Neuronal stem cell (in vitro differentiated cells): ENCODE measurements around the gene GPR108.
A peak's percentile ranks its signal among the peaks of the same experiment; 100 is the strongest.

Experiments
- DNase-seq: peaks from one replicate; pipeline ENCODE4 v3.0.0-alpha.2; 2013; ENCODE audit warnings: low spot score
- H2AFZ ChIP-seq: one replicate; pipeline ENCODE4 v1.6.1; 2013; ENCODE audit warnings: mild to moderate bottlenecking, low read length, inconsistent platforms
- H2AK5ac ChIP-seq: 2 replicates; pipeline ENCODE4 v1.6.1; 2013; ENCODE audit warnings: low read depth, mild to moderate bottlenecking, inconsistent platforms, low read length, moderate library complexity, mixed read lengths
- H2BK120ac ChIP-seq: 2 replicates; pipeline ENCODE4 v1.6.1; 2013; ENCODE audit warnings: low read depth, mild to moderate bottlenecking, inconsistent platforms, low read length, moderate library complexity, mixed read lengths
- H2BK12ac ChIP-seq: one replicate; pipeline ENCODE4 v1.6.1; 2013; ENCODE audit warnings: low read length, inconsistent platforms
- H2BK15ac ChIP-seq: 2 replicates; pipeline ENCODE4 v1.6.1; 2013; ENCODE audit warnings: mild to moderate bottlenecking, low read length, inconsistent platforms, mixed read lengths
- H2BK5ac ChIP-seq: one replicate; pipeline ENCODE4 v1.6.1; 2013; ENCODE audit warnings: inconsistent platforms, mild to moderate bottlenecking, low read length, moderate library complexity
- H3K14ac ChIP-seq: one replicate; pipeline ENCODE4 v1.6.1; 2013; ENCODE audit warnings: low read length, inconsistent platforms
- H3K18ac ChIP-seq: 2 replicates; pipeline ENCODE4 v1.6.1; 2013; ENCODE audit warnings: low read length, inconsistent platforms
- H3K23ac ChIP-seq: 2 replicates; pipeline ENCODE4 v1.6.1; 2013; ENCODE audit warnings: low read depth, mild to moderate bottlenecking, mixed read lengths, low read length, inconsistent platforms; ENCODE audit not compliant: poor library complexity
- H3K27ac ChIP-seq: replicated peaks from 3 replicates; pipeline ENCODE4 v1.5.1; 2013; ENCODE audit warnings: low read length, inconsistent platforms
- H3K27me3 ChIP-seq, 3 experiments: 2 replicates each; pipeline ENCODE4 v1.6.1; 2013; ENCODE audit warnings: low read length in 3 of 3, mild to moderate bottlenecking in 2 of 3, inconsistent platforms in 1 of 3, low read depth in 1 of 3, mixed read lengths in 1 of 3, moderate library complexity in 1 of 3; ENCODE audit not compliant: control insufficient read depth in 3 of 3, insufficient read depth in 3 of 3
- H3K36me3 ChIP-seq, 2 donors: replicated peaks in 1 of 2; 2 replicates each; pipeline ENCODE4 v1.6.1; 2013; ENCODE audit warnings: low read length in 2 of 2; ENCODE audit not compliant: control insufficient read depth in 2 of 2, insufficient read depth in 2 of 2
- H3K4ac ChIP-seq: 2 replicates; pipeline ENCODE4 v1.6.1; 2013; ENCODE audit warnings: inconsistent platforms, mild to moderate bottlenecking, low read length, moderate library complexity
- H3K4me1 ChIP-seq, 2 donors: 1 replicate in 1 of 2; 2 replicates in 1 of 2; pipeline ENCODE4 v1.6.1; 2013; ENCODE audit warnings: low read length in 2 of 2, low read depth in 1 of 2; ENCODE audit not compliant: control insufficient read depth in 2 of 2, insufficient read depth in 1 of 2
- H3K4me2 ChIP-seq: one replicate; pipeline ENCODE4 v1.6.1; 2013; ENCODE audit warnings: mild to moderate bottlenecking, low read length, inconsistent platforms; ENCODE audit not compliant: insufficient read depth, poor library complexity, severe bottlenecking
- H3K4me3 ChIP-seq, 2 donors: 2 replicates each; pipeline ENCODE4 v1.5.1; 2013; ENCODE audit warnings: low read length in 2 of 2, mild to moderate bottlenecking in 2 of 2, inconsistent platforms in 1 of 2, moderate library complexity in 1 of 2
- H3K79me1 ChIP-seq: one replicate; pipeline ENCODE4 v1.6.1; 2013; ENCODE audit warnings: low read depth, mild to moderate bottlenecking, inconsistent platforms, low read length, moderate library complexity
- H3K9ac ChIP-seq: one replicate; pipeline ENCODE4 v1.6.1; 2013; ENCODE audit warnings: mild to moderate bottlenecking, low read depth, low read length, inconsistent platforms; ENCODE audit not compliant: poor library complexity
- H3K9me3 ChIP-seq, 2 donors: replicated peaks in 1 of 2; 2 replicates each; pipeline versions ENCODE3 to v1.6.1; 2013; ENCODE audit warnings: low read length in 2 of 2, mild to moderate bottlenecking in 2 of 2, inconsistent platforms in 1 of 2, low read depth in 1 of 2, mixed read lengths in 1 of 2, moderate library complexity in 1 of 2; ENCODE audit not compliant: control insufficient read depth in 2 of 2, insufficient read depth in 1 of 2
- H4K8ac ChIP-seq: one replicate; pipeline ENCODE4 v1.6.1; 2013; ENCODE audit warnings: low read depth, mild to moderate bottlenecking, inconsistent platforms, low read length, moderate library complexity
- H4K91ac ChIP-seq: one replicate; pipeline ENCODE4 v1.6.1; 2013; ENCODE audit warnings: low read length, low read depth, mild to moderate bottlenecking, inconsistent platforms; ENCODE audit not compliant: poor library complexity
- WGBS, 2 donors: extraction: QIAGEN DNeasy Blood & Tissue Kit; methylation state at CpG; one replicate each; pipeline ENCODE4 v1.1.7; 2013; ENCODE audit warnings: missing lambda C conversion rate in 2 of 2, mixed read lengths in 1 of 2; ENCODE audit not compliant: insufficient read length in 2 of 2, insufficient replicate concordance in 1 of 2; ENCODE audit errors: extremely low coverage in 2 of 2; 5-methylcytosine and 5-hydroxymethylcytosine counted together

The GPR108 gene

DNA sequence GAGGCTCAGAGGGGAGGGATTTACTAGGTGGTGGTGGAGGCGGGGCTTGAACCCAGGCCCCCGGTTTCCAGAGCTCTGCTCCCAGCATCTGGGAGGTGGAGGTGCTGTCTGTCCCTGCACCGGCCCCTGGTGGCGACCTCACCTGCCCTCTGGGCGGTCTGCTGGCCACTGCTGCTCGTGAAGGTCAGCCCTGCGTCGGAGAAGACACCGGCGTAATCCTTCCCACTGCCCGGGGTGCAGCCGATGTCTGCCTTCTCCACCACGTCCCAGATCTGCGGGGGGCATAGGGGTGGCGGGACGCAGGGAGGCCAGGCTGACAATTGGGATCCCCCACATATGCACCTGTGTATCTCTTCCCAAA is 29.7 kb downstream of the GPR108 start:
- Histone ChIP-seq H2BK120ac (no peak overlapping the region), H3K9ac (peak overlapping the region; percentile 4), H3K9me3 (peaks cover 0 to 4% of the 10 kb centered on the region in 2 donors), H3K27ac (no peak overlapping the region), H3K23ac (no peak overlapping the region), H2BK12ac (no peak overlapping the region), H3K4me3 (no peak overlapping the region), H4K8ac (peak overlapping the region; percentile 43), H3K18ac (no peak overlapping the region), H3K4ac (no peak overlapping the region), H4K91ac (no peak overlapping the region), H3K79me1 (no peaks in the 10 kb centered on the region), H2AFZ (no peak overlapping the region), H3K4me1 (no peaks in the 10 kb centered on the region), H2BK15ac (no peak overlapping the region), H2BK5ac (no peak overlapping the region), H3K36me3 (no peaks in the 10 kb centered on the region), H2AK5ac (peak overlapping the region; percentile 13), H3K14ac (peak overlapping the region; percentile 21), H3K27me3 (peaks cover 0 to 41% (median 28%) of the 10 kb centered on the region in 3 experiments), H3K4me2 (no peak overlapping the region)
- no peak for DNase-seq
- no CpG with 5 or more reads among the region's 16 CpGs for WGBS, 2 donors

DNA sequence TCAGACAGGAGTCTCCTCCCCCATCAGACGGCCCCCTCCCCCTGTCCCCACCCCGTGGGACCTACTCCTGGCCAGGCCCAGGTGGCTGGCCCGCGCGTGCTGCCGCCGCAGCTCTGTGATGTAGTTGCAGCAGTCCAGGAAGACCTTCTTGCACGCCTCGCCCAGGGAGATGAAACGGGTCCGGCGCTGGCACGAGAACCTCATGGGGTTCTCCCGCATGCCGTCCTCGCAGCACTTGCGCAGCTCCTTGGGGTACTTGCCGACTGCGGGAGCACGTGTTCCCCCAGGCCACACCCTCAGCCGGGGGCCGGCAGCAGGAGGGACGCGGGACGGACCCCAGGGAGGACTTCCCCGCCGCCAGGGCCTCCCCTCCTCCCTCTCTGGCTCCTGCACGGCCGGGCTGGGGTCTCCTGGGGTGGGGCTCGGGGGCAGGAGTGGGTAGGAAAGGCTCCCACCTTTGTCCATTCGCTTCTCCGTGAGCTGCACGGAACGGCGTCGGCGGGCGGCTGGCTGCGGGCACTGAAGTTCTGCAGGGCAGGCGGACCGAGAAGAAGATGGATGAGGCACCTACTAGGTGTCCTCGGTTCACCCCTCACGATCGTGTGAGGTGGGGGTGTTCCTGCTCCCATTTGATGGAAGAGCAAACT is 30.2 kb downstream of the GPR108 start:
- H2BK5ac ChIP-seq, result no peak overlapping the region
- no peak overlapping the region for H3K4me2 ChIP-seq
- peak overlapping the region; percentile 43 for H4K8ac ChIP-seq
- no peak overlapping the region for H2BK12ac ChIP-seq
- no peak overlapping the region for H3K4ac ChIP-seq
- peak overlapping the region; percentile 60 for H2AK5ac ChIP-seq
- no peaks in the 10 kb centered on the region for H3K4me1 ChIP-seq
- H2AFZ ChIP-seq, result no peak overlapping the region
- peaks cover 0 to 39% (median 28%) of the 10 kb centered on the region in 3 experiments for H3K27me3 ChIP-seq
- H2BK120ac ChIP-seq, result no peak overlapping the region
- peak overlapping the region; percentile 34 for H2BK15ac ChIP-seq
- H3K36me3 ChIP-seq, result no peaks in the 10 kb centered on the region
- no peak overlapping the region for H3K14ac ChIP-seq
- no CpG with 5 or more reads among the region's 44 CpGs for WGBS, 2 donors
- H3K18ac ChIP-seq, result peak overlapping the region; percentile 69
- H3K9me3 ChIP-seq, result peaks cover 0 to 4% of the 10 kb centered on the region in 2 donors
- no peak overlapping the region for H3K27ac ChIP-seq
- H4K91ac ChIP-seq, result peak overlapping the region; percentile 72
- H3K4me3 ChIP-seq, result no peak overlapping the region
- no peaks in the 10 kb centered on the region for H3K79me1 ChIP-seq
- no peak overlapping the region for H3K9ac ChIP-seq
- no peak for DNase-seq
- H3K23ac ChIP-seq, result no peak overlapping the region

DNA sequence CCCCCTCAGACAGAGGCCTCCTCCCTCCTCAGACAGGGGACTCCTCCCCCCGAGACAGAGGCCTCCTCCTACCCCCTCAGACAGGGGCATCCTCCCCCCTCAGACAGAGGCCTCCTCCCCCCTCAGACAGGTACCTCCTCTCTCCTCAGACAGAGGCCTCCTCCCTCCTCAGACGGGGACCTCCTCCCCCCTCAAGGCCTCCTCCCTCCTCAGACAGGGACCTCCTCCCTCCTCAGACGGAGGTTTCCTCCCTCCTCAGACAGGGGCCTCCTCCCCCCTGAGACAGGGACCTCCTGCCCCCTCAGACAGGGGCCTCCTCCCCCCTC is 30.8 kb downstream of the GPR108 start:
- Histone ChIP-seq H2BK120ac (no peak overlapping the region), H3K36me3 (no peaks in the 10 kb centered on the region), H3K9ac (peak overlapping the region; percentile 27), H2BK5ac (no peak overlapping the region), H3K4me1 (no peaks in the 10 kb centered on the region), H4K91ac (no peak overlapping the region), H3K4me2 (no peak overlapping the region), H3K27ac (no peak overlapping the region), H3K14ac (no peak overlapping the region), H3K79me1 (no peaks in the 10 kb centered on the region), H3K4ac (no peak overlapping the region), H2BK15ac (no peak overlapping the region), H3K18ac (peak overlapping the region; percentile 7), H4K8ac (no peak overlapping the region), H3K4me3 (no peak overlapping the region), H2AFZ (no peak overlapping the region), H3K23ac (no peak overlapping the region), H2AK5ac (no peak overlapping the region), H3K9me3 (peaks cover 0 to 4% of the 10 kb centered on the region in 2 donors), H3K27me3 (peaks cover 0 to 33% (median 23%) of the 10 kb centered on the region in 3 experiments), H2BK12ac (no peak overlapping the region)
- no peak for DNase-seq
- WGBS, 2 donors, result no CpG with 5 or more reads among the region's 3 CpGs

DNA sequence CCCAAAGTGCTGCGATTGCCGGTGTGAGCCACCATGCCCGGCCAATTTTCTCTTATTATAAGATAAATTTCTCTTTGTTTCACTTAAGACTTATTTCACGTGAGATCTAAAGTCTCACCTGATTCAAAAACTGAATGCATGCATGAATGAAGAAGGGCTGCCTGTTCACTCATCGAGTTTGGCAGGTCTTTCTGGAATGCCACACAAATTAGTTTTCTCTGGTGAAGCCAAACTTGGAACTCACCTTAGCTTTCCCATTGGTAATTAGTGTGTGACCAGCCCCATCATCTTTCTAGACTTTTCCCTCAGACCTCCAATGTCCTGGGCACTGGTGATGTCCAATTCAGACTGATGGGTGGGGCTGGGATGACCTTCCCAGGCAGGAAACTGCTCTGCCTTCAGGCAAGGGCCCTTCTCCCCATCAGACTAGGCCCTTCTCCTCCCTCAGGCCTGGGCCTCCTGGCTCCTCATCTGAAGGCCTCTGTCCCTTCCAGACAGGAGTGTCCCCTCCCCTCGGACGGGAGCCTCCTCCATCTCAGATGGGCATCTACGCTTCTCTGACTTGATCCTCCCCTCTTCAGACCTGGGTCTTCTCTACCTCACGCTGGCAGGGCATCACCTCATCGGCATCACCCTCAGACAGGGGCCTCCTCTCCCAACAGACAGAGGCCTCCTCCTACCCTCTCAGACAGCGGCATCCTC is 31.3 kb downstream of the GPR108 start:
- Histone ChIP-seq H3K18ac (no peak overlapping the region), H2AK5ac (no peak overlapping the region), H3K79me1 (no peaks in the 10 kb centered on the region), H4K8ac (no peak overlapping the region), H3K4me1 (no peaks in the 10 kb centered on the region), H2BK120ac (no peak overlapping the region), H2AFZ (no peak overlapping the region), H3K9me3 (peaks cover 0 to 4% of the 10 kb centered on the region in 2 donors), H3K27ac (no peak overlapping the region), H3K4me3 (no peak overlapping the region), H3K27me3 (peaks cover 0 to 28% (median 19%) of the 10 kb centered on the region in 3 experiments), H3K9ac (no peak overlapping the region), H3K23ac (no peak overlapping the region), H2BK15ac (no peak overlapping the region), H3K4me2 (no peak overlapping the region), H2BK5ac (no peak overlapping the region), H3K4ac (no peak overlapping the region), H3K14ac (no peak overlapping the region), H3K36me3 (no peaks in the 10 kb centered on the region), H4K91ac (no peak overlapping the region), H2BK12ac (no peak overlapping the region)
- WGBS, 2 donors, result no CpG with 5 or more reads among the region's 11 CpGs
- no peak for DNase-seq
